Globus pallidus (tissue), 1 donor: Measurements from ENCODE around the gene NDST1.
"Not testable (repeated sequence)": the region's sequence is repeated elsewhere in the genome, so short reads cannot be mapped to it uniquely, and the experiment has no call there.

Experiments
- DNase-seq: peaks from one replicate; pipeline ENCODE4 v3.0.0-alpha.2; 2015; ENCODE audit warnings: low spot score

The NDST1 gene

DNA sequence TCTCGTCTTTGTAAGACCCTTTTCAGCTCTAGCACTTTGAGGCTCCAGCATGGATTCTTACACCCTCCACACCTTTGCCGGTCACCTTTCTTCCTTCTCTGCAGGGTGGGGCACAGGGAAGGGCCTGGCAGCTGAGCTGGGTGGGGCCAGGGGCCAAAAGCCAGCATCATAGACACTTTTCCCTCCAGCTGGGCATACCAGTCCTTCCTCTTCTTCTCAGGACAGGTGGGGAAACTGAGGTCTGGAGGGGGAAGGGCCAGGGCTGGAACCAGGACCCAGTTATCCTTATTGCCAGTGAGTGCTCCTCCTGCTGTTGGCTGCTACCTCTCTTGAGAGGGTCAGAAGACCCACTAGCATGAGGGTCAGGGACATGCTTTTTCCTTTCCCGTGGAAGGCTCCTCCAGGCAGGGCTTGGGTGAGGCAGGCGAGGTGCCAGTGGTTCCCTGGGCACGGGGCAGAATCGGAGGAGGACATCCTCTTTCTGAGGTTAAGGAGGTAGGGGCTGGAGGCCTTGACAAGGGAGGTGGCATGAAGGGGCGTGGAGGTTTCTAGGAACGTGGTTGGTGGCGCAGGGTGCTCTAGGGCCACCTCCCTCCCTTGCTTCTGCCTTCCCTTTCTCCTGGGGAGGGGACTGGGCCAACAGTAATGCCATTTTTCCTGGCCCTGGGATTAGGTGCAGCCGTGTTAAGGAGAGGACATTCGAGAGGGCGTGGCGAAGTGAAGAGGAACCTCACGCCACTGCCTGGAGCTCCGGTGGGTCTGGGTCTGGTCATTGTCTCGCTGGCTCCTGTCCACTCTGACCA lies at the start of gene NDST1:
NDST1 (plus strand) TSS at position 658 of the 803 bp plus-strand sequence. CDS start 13,124 bp downstream, outside the sequence.
- DNase-seq, result no peak

DNA sequence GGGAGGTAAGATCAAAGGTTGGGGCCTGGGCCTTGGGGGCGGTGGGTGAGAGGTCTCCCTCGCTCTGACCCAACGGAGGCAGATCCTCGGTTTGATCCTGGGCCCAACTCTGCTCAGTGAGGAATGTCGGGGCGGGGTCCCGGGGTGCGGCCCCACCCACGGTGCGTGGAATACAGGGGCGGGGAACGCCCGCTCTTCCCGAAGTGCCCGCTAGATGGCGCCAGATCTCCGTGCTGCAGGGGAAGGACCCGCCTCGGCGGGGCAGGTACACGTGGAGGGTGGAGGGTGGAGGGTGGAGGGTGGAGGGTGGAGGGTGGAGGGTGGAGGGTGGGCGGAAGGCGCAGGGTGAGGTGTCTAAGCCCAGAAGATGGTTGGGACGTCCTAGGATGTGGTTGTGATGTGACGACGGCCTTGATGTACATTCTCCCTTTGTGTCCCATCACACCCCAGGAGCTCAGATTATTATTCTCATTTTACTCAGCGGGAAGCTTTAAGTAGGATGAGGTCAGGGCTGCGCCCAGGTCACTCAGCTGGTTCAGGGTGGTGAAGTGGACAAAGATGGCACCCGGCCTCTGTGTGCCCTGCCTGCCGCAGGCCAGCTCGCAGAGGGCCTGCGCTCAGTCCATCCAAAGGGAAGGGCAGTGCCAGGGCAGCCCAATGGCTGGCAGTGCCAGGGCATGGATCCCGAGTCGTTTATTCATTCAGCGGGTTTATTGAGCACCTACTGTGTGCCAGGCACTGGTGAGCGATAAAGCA lies 49.0 kb upstream of the NDST1 start:
- DNase-seq, result peak; percentile 38

DNA sequence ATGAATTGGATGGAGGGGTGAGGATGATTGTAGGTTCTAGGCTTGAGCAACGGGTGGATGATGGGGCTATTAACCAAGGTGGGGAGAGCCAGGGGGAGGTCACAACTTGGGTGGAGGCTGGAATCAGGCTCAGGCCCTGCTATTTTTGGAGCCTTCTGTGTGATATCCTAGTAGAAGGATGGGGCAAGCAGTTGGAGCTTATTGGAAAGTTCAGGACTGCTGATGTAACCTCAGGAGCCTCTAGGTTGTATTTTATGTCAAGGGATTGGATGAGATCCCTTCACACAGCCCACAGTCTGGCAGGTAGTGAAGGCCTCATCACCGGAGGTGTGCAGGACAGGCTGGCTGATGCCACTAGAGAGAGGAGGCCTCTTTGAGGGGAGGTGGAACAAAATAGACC lies 47.1 kb upstream of the NDST1 start:
- no peak for DNase-seq

DNA sequence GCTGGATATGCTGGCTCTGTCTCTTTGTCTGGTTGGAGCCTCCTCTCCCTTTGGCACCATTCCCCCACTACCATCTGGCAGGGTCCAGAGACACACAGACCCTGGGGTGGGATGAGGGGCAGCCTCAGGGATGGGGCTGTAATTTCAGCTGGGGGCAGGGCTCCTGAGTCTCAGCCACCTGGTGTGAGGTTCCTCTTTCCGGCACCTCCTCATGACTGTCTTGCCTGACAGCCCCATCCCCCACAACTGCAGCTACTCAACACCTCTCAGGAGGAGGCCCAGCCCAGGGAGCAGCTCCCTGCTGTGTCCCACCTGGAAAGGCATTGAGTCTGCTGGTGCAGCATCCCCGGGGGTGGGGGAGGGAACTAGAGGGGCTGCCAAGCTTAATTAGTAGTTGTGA lies 46.7 kb upstream of the NDST1 start:
- DNase-seq, result no peak

DNA sequence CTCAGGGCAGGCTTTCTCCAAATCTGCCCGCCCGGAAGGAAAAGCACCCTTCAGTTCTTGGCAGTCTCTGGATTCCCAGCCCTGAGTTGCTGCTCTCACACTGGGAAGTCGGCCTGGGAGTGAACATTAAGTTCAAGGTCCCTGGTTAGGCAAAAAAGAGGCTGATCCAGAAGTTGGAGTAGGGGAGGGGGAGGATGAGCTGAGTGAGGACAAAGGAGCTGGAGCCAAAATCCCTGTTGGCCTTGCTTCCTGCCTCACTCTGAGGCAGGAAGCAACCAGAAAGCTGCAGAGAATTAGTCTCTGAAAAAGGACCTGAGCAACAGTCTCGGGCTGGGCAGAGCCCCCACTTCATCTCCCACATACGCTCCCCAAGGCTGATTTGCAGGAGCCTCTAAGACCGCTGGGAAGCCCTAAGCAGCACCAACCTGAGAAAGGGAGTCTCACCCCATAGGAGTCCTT lies 43.3 kb upstream of the NDST1 start:
- no peak for DNase-seq

GRCh38 chr5:150465927-150466326 lies 42.0 kb upstream of the NDST1 start:
- no peak for DNase-seq

DNA sequence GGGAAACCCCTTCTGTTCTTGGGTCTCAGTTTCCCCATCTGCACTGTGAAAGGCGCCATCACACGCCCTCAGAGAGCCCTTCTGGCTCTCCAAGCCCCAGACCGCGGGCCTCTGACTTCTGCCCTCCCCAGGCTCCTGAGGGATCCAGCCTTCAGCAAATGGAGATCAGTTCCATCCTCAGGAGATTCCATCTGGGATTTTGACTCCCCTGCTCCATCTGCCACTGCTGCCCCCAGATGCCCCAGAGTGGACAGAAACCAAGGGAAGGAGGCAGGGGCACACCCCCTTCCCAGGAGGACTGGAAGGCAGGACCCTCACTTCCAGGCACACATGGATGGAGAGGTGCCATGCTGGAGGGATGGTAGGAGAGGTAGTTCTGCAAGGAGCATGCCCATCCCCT lies 39.7 kb upstream of the NDST1 start:
- DNase-seq, result no peak

GRCh38 chr5:150469718-150470469 lies 38.0 kb upstream of the NDST1 start:
- DNase-seq, result no peak

DNA sequence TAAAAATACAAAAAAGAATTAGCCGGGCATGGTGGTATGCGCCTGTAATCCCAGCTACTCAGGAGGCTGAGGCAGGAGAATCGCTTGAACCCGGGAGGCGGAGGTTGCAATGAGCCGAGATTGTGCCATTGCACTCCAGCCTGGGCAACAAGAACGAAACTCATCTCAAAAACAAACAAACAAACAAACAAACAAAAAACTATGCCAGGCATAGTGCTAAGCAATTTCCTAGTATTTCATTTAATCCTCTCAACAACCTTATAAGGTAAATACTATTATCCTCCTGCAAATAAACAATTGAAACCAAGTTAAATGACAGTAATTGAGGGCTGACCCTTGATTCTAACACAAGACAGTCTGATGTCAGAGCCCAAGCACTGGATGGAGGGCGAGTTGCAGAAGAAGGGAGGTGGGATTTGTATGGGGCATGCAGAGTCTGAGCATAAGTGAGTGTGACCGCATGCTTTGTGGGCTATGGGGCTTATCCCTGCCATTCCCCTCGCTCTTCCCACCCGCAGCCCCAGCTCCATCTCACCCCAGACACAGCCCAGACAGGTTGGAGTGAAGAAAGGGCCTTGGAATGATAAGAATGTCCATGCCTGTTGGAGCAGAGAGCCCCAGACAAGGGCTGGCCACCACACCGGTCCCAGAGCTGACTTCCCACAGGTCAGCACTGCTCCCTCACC lies 34.1 kb upstream of the NDST1 start:
- DNase-seq, result no peak

DNA sequence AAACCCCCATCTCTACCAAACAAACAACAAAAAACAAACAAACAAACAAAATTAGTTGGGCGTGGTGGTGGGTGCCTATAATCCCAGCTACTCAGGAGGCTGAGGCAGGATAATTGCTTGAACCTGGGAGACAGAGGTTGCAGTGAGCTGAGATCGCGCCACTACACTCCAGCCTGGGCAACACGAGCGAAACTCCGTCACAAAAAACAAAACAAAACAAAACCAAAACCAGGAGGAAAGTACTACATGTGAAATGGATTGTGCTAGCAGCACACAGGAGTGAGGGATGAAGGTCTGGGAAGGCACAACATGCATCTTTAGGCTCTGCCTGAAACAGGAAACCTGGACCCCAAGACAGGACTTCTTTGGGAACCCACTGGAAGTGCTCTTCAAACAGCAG lies 31.4 kb upstream of the NDST1 start:
- DNase-seq, result not testable (repeated sequence)

GRCh38 chr5:150479416-150479815 lies 28.5 kb upstream of the NDST1 start:
- no peak for DNase-seq

DNA sequence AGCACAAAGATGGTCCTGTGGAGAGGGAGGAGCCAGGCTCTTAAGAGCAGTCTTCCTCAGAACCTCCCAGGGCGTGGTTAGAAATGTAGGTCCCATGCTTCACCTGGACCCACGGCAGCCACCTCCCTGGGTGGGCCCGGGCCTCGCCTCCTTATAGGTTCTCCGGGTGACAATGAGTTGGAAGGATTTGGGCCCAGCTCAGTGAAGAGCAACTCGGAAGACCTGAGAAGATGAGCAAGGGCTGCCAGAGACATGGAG lies 26.3 kb upstream of the NDST1 start:
- DNase-seq, result no peak

- no peak for DNase-seq
These were observed 25.9 kb upstream of the NDST1 start for GRCh38 chr5:150481972-150482406.

- no peak for DNase-seq
These were observed 22.8 kb upstream of the NDST1 start for GRCh38 chr5:150484964-150485692.

GRCh38 chr5:150485693-150486401 lies 22.1 kb upstream of the NDST1 start:
- DNase-seq, result no peak

- peak; percentile 67 for DNase-seq
These were observed 21.3 kb upstream of the NDST1 start for GRCh38 chr5:150486402-150487198.

DNA sequence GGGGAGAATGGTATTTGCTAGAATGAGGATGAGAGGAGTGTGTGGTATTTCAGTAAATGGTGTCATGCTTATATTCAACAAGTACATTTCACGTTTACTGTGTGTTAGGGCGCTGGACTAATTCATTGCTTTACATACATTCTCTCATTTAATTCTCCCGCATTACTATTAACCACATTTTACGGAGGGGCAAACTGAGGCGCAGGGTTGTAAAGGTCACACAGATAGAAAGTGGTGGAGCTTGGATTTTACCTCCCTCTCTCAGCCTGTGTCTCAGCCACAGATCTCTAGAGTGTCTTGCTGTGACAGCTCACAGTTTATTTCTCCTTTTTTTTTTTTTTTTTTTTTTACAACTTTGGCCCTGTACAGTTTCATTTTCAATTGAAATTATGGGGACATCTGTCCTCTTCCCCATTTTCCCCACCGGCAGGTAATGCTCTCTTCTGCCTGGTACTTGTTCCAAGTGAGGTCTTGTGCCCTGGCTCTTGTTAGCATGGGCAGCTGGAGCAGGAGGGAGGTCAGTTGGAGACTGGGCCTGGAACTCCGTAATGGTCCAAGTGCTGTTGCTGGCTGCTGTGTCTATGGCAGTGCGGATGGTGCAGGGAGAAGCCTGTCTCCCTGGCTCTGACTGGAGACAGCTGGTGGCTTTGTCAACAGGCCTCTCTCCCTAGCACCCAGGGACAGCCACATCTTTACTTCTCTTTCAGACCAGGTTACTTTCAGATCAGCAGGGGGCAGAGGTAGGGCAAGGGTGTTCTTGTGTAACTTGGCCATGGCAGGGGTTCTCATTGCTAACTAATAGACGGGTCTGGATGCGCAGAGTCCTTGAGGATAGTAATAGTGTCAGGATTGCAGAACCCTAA lies 20.5 kb upstream of the NDST1 start:
- DNase-seq, result peak; percentile 88

- peak; percentile 77 for DNase-seq
These were observed 19.2 kb upstream of the NDST1 start for GRCh38 chr5:150488519-150489359.
